A673 (cell line): ENCODE results near the gene NEAT1. TPM values are rescaled to one million over a fixed set of nuclear protein-coding genes. Genes with fewer than 3 reads are reported as not detected.

Experiments
- BruUV-seq: library from RNA; stranded (reverse); fragments of 400-500 nt; replicated peaks from 2 replicates; lab custom pipeline; 2021; lab: Mats Ljungman, UMichigan
- CTCF ChIA-PET: fragments of 300-600 bp; sonication (Branson Sonifier 250); formaldehyde crosslinking; loops from one replicate; lab custom pipeline; 2022; ENCODE audit warnings: antibody characterized with exemption; lab: Charles Lee
- POLR2A ChIA-PET: fragments of 300-600 bp; sonication (Branson Sonifier 250); formaldehyde crosslinking; loops from one replicate; lab custom pipeline; 2022; ENCODE audit warnings: antibody characterized with exemption; ENCODE audit not compliant: low non-redundant PET; lab: Charles Lee
- DNase-seq: peaks from one replicate; pipeline ENCODE4 v3.0.0-alpha.2; 2015; ENCODE audit warnings: low spot score
- H3K27ac ChIP-seq: fragments of 200-600 bp; sonication (generic); 2 replicates; pipeline ENCODE4 v1.5.1; 2016; ENCODE audit warnings: mixed run types, low read depth, mild to moderate bottlenecking, mixed read lengths, antibody characterized with exemption, low read length; ENCODE audit not compliant: poor library complexity, severe bottlenecking
- H3K27me3 ChIP-seq: fragments of 200-600 bp; sonication (generic); replicated peaks from 2 replicates; pipeline ENCODE4 v1.6.1; 2017; ENCODE audit warnings: mixed run types, low read depth, mild to moderate bottlenecking, mixed read lengths, antibody characterized with exemption, low read length; ENCODE audit not compliant: insufficient read depth, poor library complexity
- H3K36me3 ChIP-seq: fragments of 200-600 bp; sonication (generic); 2 replicates; pipeline ENCODE4 v1.6.1; 2016; ENCODE audit warnings: mixed run types, mild to moderate bottlenecking, mixed read lengths, antibody characterized with exemption, low read length; ENCODE audit not compliant: insufficient read depth, poor library complexity, severe bottlenecking
- H3K4me1 ChIP-seq: fragments of 200-600 bp; sonication (generic); 2 replicates; pipeline ENCODE4 v1.6.1; 2017; ENCODE audit warnings: mixed run types, mild to moderate bottlenecking, mixed read lengths, antibody characterized with exemption, low read length; ENCODE audit not compliant: insufficient read depth, poor library complexity, severe bottlenecking
- H3K4me3 ChIP-seq: fragments of 200-600 bp; sonication (generic); 2 replicates; pipeline ENCODE4 v1.5.1; 2016; ENCODE audit warnings: low read depth, mixed run types, mild to moderate bottlenecking, mixed read lengths, low read length; ENCODE audit not compliant: poor library complexity, severe bottlenecking
- H3K9me3 ChIP-seq: fragments of 200-600 bp; sonication (generic); 2 replicates; pipeline ENCODE4 v1.6.1; 2016; ENCODE audit warnings: mixed run types, low read depth, mild to moderate bottlenecking, mixed read lengths, antibody characterized with exemption, low read length; ENCODE audit not compliant: poor library complexity, severe bottlenecking
- CTCF ChIP-seq: fragments of 300-800, 200-600 bp; sonication (generic); conservative IDR thresholded peaks from 2 replicates; pipeline ENCODE4 v1.5.1; 2017; ENCODE audit warnings: low read depth, mild to moderate bottlenecking, antibody characterized with exemption, low read length, moderate library complexity, mixed read lengths
- EZH2 ChIP-seq: fragments of 200-600 bp; sonication (generic); IDR thresholded peaks from 2 replicates; pipeline ENCODE4 v1.6.1; 2017; ENCODE audit warnings: borderline replicate concordance, low read depth, mild to moderate bottlenecking, mixed read lengths, antibody characterized with exemption, low read length; ENCODE audit not compliant: poor library complexity, severe bottlenecking
- intact Hi-C: fragments of 100-400 bp; cut with micrococcal nuclease; formaldehyde crosslinking; loops from one replicate; pipeline ENCODE4 v1.10.0; 2022; ENCODE audit not compliant: unreplicated experiment
- total RNA-seq: library from RNA; stranded (reverse); gene quantifications from 2 replicates; pipeline ENCODE4 v1.2.3, GENCODE V29; 2021

Gene NEAT1
- total RNA-seq, 1 experiment from 2014 or later = 196 TPM

GRCh38 chr11:65392899-65393298, 29.7 kb upstream of the NEAT1 start:
- DNase-seq = no peak
- no peaks in the 10 kb centered on the region for H3K27me3 ChIP-seq
- BruUV-seq = no TSS peak
- peaks cover 29% of the 10 kb centered on the region for H3K36me3 ChIP-seq
- H3K4me3 ChIP-seq = no peak overlapping the region
- CTCF ChIA-PET = no interaction called here
- H3K27ac ChIP-seq = no peak overlapping the region
- no peaks in the 10 kb centered on the region for H3K9me3 ChIP-seq
- H3K4me1 ChIP-seq = peaks cover 34% of the 10 kb centered on the region
- no peak for TF ChIP-seq EZH2
- TF ChIP-seq CTCF = no peak
- intact Hi-C loops = no loop called here
- POLR2A ChIA-PET = no interaction called here

GRCh38 chr11:65393513-65394079, 29.0 kb upstream of the NEAT1 start:
- BruUV-seq = no TSS peak
- intact Hi-C loops = no loop called here

GRCh38 chr11:65394125-65394536, 28.5 kb upstream of the NEAT1 start:
- BruUV-seq = no TSS peak
- no peak for TF ChIP-seq CTCF
- no peak for TF ChIP-seq EZH2
- no peaks in the 10 kb centered on the region for H3K27me3 ChIP-seq
- H3K4me1 ChIP-seq = peaks cover 21% of the 10 kb centered on the region
- intact Hi-C loops = no loop called here
- ChIA-PET CTCF (no interaction called here), POLR2A (no interaction called here)
- H3K36me3 ChIP-seq = peaks cover 34% of the 10 kb centered on the region
- H3K4me3 ChIP-seq = no peak overlapping the region
- H3K9me3 ChIP-seq = no peaks in the 10 kb centered on the region
- DNase-seq = no peak
- peak overlapping the region; percentile 5 for H3K27ac ChIP-seq

More at GRCh38 chr11:65393513-65394079, 29.0 kb upstream of the NEAT1 start:
- no peak overlapping the region for H3K4me3 ChIP-seq
- H3K9me3 ChIP-seq = no peaks in the 10 kb centered on the region
- ChIA-PET POLR2A (no interaction called here), CTCF (no interaction called here)
- H3K27ac ChIP-seq = peak overlapping the region; percentile 5
- H3K27me3 ChIP-seq = no peaks in the 10 kb centered on the region
- peaks cover 34% of the 10 kb centered on the region for H3K36me3 ChIP-seq
- peaks cover 27% of the 10 kb centered on the region for H3K4me1 ChIP-seq
- DNase-seq = no peak
- no peak for TF ChIP-seq CTCF
- TF ChIP-seq EZH2 = no peak
